RWPE1 (cell line): ENCODE results near the gene FAM241B.

ENCODE experiments used
- CTCF ChIA-PET: fragments of 350-600 bp; sonication (Branson Sonifier 250); formaldehyde crosslinking; extraction: SDS; loops from one replicate; lab custom pipeline; 2021; lab: Yijun Ruan, JAX
- POLR2A ChIA-PET: fragments of 400-600 bp; formaldehyde crosslinking; extraction: SDS; loops from one replicate; lab custom pipeline; 2020; ENCODE audit warnings: antibody characterized with exemption; ENCODE audit not compliant: low non-redundant PET; lab: Yijun Ruan, JAX
- DNase-seq: peaks from one replicate; pipeline ENCODE4 v3.0.0; 2012; ENCODE audit warnings: low spot score
- H3K27ac ChIP-seq: fragments of 450-650 bp; 2 replicates; pipeline ENCODE4 v1.5.1; 2017
- TF ChIP-seq, protein P1 (sequence below): fragments of 450-650 bp; conservative IDR thresholded peaks from 2 replicates; pipeline ENCODE4 v1.5.1; 2017; ENCODE audit warnings: low read depth, mild to moderate bottlenecking

Gene FAM241B

DNA sequence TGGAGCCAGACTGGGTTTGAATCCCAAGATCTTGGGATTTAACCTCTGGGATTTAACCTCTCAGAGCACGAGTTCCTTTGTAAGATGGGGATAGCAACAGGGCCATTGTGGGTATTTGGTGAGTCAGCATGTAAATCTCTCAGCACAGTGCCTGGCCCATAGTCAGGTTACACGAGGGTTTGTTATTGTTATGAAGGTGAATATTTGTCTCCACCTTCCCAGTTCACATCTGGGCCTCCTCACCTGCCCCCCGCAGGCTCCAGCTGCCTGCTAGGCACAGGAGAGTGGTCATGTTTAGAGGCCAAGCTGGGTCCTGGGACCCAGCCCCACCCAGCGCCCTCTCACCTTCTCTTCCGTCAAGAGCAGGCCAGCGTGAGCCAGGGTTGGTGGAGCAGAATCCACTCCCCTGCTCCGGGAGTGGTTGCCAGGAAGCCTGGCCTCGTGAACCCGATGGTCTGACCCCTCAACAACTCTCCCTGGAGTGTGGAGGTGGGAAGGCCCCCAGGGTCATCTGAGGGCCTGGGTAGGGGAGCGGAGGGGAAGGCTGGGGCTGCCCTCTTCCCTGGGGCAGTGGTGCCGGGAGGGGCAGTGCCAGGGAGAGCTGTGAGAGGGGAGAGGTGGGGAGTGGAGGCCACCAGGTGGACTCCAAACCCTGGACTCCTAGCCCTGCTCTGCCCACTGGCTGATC is 26.0 kb downstream of the FAM241B start:
- no peak overlapping the region for H3K27ac ChIP-seq
- ChIA-PET CTCF (interaction anchor here (1.2 kb wide), 1 partner anchor 709 kb away, joined by 3 read pairs; no protein-coding TSS in a partner anchor), POLR2A (no interaction called here)
- TF ChIP-seq, protein P1, sequence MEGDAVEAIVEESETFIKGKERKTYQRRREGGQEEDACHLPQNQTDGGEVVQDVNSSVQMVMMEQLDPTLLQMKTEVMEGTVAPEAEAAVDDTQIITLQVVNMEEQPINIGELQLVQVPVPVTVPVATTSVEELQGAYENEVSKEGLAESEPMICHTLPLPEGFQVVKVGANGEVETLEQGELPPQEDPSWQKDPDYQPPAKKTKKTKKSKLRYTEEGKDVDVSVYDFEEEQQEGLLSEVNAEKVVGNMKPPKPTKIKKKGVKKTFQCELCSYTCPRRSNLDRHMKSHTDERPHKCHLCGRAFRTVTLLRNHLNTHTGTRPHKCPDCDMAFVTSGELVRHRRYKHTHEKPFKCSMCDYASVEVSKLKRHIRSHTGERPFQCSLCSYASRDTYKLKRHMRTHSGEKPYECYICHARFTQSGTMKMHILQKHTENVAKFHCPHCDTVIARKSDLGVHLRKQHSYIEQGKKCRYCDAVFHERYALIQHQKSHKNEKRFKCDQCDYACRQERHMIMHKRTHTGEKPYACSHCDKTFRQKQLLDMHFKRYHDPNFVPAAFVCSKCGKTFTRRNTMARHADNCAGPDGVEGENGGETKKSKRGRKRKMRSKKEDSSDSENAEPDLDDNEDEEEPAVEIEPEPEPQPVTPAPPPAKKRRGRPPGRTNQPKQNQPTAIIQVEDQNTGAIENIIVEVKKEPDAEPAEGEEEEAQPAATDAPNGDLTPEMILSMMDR, result no peak
- no peak for DNase-seq

DNA sequence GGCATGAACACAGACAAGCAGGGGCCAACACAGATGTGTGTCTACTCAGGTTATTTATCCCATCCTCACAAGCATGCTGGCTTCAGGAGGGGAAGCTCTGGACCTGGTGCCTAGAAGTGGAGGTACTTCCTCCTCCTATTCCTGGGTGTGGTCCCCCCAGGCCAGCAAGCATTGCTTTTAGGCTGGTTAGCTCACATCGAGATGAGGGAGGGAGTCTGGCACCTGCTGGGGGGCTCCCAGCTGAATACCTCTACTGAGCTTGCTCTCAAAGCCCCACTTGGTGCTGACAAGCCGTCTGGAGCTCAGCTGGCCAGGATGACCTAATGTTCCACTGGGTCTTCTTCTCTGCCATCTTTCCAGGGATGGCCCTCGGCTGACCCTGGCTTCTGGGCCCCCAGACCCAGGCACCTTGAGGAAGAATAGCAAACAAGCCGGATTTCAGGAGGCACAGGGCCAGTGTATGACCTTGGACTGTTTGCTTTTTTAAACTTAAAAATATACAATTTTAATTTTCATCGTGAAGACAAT is 26.8 kb downstream of the FAM241B start:
- POLR2A ChIA-PET, result interaction anchor here (0.7 kb wide), 1 partner anchor 9 kb away, joined by 4 read pairs; no protein-coding TSS in a partner anchor
- CTCF ChIA-PET, result no interaction called here
- no peak for DNase-seq

DNA sequence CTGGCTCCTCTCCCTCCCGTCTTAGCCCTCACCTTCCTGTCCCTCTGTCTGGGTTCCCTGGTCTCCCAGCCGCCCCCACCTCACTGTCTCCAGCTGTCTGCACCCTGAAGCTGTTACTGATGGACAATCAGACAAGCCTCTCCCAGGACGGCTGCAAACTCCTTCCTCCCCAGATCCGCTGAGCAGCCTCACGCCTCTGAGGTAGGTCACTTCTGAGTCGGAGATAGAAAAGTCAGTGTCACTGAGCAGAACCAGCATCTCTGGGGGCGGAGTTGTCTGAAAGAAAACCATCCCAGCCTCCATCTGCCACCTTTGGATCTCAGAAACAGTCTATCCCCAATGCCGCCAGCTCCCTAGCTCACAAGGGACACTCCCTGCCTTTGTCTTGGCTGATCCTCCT is 27.4 kb downstream of the FAM241B start:
- TF ChIP-seq, protein P1, result no peak
- H3K27ac ChIP-seq, result no peak overlapping the region
- no peak for DNase-seq
- POLR2A ChIA-PET, result no interaction called here
- CTCF ChIA-PET, result interaction anchor here (0.6 kb wide), 1 partner anchor 260 kb away, joined by 3 read pairs; no protein-coding TSS in a partner anchor

More for the DNA sequence above, 26.8 kb downstream of the FAM241B start:
- TF ChIP-seq, protein P1, result no peak
- no peak overlapping the region for H3K27ac ChIP-seq

DNA sequence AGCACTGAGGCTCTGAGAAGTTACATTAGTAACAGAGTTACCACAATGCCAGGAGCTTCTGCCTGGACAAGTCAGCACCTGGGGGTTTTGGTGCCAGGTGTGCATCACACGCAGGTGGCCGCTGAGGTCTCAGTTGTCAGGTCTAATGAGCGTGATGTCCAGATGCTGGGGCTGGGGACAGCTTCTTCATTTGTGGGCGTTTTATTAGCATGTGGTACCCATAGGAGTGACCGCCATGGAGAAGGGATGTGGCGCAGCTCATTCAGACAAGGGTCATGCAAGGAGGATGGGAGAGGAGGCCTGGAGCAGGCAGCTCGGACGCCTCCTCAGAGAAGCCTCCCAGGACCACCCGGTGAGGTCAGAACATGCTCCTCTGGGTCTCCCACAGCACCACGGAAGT is 27.8 kb downstream of the FAM241B start:
- TF ChIP-seq, protein P1, result no peak
- ChIA-PET CTCF (interaction anchor here (0.5 to 0.6 kb wide), 3 partner anchors 24 to 259 kb away, joined by 3 read pairs; no protein-coding TSS in a partner anchor), POLR2A (no interaction called here)
- no peak for DNase-seq
- H3K27ac ChIP-seq, result no peak overlapping the region

DNA sequence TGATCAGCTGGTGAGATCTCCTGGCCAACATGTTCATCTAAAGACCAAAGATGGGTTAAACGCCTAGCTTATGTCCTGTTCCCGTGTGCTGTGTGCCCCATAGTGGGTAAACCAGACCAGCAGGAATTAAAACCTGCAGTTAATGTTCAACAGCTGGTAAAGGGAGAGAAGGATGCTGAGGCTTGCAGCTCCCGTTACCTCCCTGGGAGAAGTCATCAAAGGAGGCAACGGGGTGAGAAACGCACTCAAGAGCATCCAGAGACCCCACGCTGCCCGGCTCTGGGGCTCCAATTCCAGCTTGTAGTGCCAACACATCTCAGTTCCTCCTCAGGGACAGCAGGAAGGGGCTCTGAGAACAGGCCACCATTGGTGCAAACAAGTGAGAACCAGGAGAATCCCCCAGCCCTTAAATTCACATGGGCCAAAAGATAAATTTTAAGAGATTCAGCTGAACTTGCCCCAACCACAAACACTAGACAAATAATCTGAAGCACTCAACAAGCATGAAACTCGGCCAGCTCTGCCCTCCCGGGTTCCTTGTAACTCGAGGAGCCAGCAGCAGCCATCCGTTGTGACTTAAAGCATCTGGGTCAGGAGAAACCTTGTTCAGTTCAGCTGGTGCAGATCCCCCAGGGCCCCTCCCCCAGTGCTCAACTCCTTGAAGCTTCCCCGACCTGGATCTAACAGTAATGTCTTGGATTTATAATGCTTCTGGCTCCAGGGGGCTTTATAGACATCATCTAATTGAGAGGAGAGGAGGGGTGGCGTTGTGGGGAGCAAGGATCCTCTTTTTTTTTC is 29.4 kb downstream of the FAM241B start:
- H3K27ac ChIP-seq, result no peak overlapping the region
- DNase-seq, result no peak
- ChIA-PET POLR2A (no interaction called here), CTCF (no interaction called here)
- TF ChIP-seq, protein P1, result no peak

DNA sequence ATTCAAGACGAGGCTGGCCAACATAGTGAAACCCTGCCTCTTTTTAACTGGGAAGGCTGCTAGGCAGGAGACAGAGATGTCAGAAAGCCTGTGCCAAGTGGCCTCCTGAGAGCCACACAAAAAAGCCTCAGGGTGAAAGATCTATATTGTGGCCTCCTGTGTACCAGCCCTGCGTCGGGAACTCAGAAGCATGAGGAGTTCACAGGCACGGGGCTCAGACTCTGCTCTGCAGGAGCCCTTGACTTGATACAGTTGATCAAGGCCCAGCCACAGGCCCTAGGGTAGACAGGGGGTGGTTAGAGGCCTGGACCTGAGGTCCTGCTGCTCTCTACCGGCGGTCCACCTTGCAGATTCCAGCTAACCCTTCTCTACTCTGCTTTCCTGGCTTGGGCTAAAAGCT is 30.2 kb downstream of the FAM241B start:
- no peak for DNase-seq
- no peak overlapping the region for H3K27ac ChIP-seq
- TF ChIP-seq, protein P1, result no peak
- CTCF ChIA-PET, result interaction anchor here (1.4 to 1.8 kb wide), 2 partner anchors 16 to 23 kb away, joined by 8 to 9 read pairs; no protein-coding TSS in a partner anchor
- POLR2A ChIA-PET, result no interaction called here
